CD14-positive monocyte (primary cell): ENCODE results near the gene MORN5. TPM values are rescaled to one million over a fixed set of nuclear protein-coding genes. Genes with fewer than 3 reads are reported as not detected.

Source experiments
- DNase-seq, 3 donors: peaks; one replicate each; pipeline ENCODE4 v3.0.0-alpha.2; 2011 to 2022
- H2AFZ ChIP-seq: 2 replicates; pipeline ENCODE4 v1.6.0; 2012; ENCODE audit warnings: mild to moderate bottlenecking, low read depth, low read length, inconsistent platforms; ENCODE audit not compliant: insufficient read depth, poor library complexity, severe bottlenecking
- H3K27ac ChIP-seq, 2 donors: 1 replicate in 1 of 2; 2 replicates in 1 of 2; pipeline ENCODE4 v1.5.1; 2012 to 2013; ENCODE audit warnings: low read length in 2 of 2, control low read depth in 1 of 2, inconsistent platforms in 1 of 2, low read depth in 1 of 2, mild to moderate bottlenecking in 1 of 2
- H3K27me3 ChIP-seq, 2 donors: one replicate each; pipeline versions ENCODE4 v1.6.0 to v1.6.1; 2011 to 2013; ENCODE audit warnings: low read length in 2 of 2; ENCODE audit not compliant: control insufficient read depth in 2 of 2, insufficient read depth in 2 of 2
- H3K36me3 ChIP-seq, 2 donors: replicated peaks in 1 of 2; 1 replicate in 1 of 2; 2 replicates in 1 of 2; pipeline versions ENCODE4 v1.5.1 to v1.6.1; 2012 to 2013; ENCODE audit warnings: low read length in 2 of 2, control low read depth in 1 of 2, inconsistent platforms in 1 of 2, mild to moderate bottlenecking in 1 of 2; ENCODE audit not compliant: insufficient read depth in 2 of 2, control insufficient read depth in 1 of 2
- H3K4me1 ChIP-seq, 2 donors: 1 replicate in 1 of 2; 2 replicates in 1 of 2; pipeline versions ENCODE4 v1.5.1 to v1.6.1; 2012 to 2013; ENCODE audit warnings: low read length in 2 of 2, control low read depth in 1 of 2, inconsistent platforms in 1 of 2, mild to moderate bottlenecking in 1 of 2, moderate library complexity in 1 of 2; ENCODE audit not compliant: insufficient read depth in 2 of 2, control insufficient read depth in 1 of 2
- H3K4me2 ChIP-seq: replicated peaks from 2 replicates; pipeline ENCODE3; 2012; ENCODE audit warnings: low read length, moderate library complexity, mild to moderate bottlenecking; ENCODE audit not compliant: poor library complexity, severe bottlenecking; ENCODE audit errors: extremely low read depth
- H3K4me3 ChIP-seq, 3 experiments: fragments of 200-600 bp in 1 of 3; sonication (generic) in 1 of 3; replicated peaks in 1 of 3; 1 replicate in 2 of 3; 2 replicates in 1 of 3; pipeline ENCODE4 v1.5.1; 2011 to 2013; ENCODE audit warnings: low read length in 3 of 3, mild to moderate bottlenecking in 3 of 3, control low read depth in 2 of 3, low read depth in 2 of 3, inconsistent platforms in 1 of 3, moderate library complexity in 1 of 3
- H3K79me2 ChIP-seq: 2 replicates; pipeline ENCODE4 v1.6.0; 2012; ENCODE audit warnings: mild to moderate bottlenecking, control low read depth, inconsistent platforms, low read length, moderate library complexity; ENCODE audit not compliant: insufficient read depth
- H3K9ac ChIP-seq: 2 replicates; pipeline ENCODE4 v1.6.0; 2017; ENCODE audit warnings: low read length, mild to moderate bottlenecking; ENCODE audit not compliant: insufficient read depth, poor library complexity, severe bottlenecking
- H3K9me3 ChIP-seq, 2 donors: replicated peaks in 1 of 2; 1 replicate in 1 of 2; 2 replicates in 1 of 2; pipeline versions ENCODE4 v1.5.1 to v1.6.1; 2012 to 2013; ENCODE audit warnings: low read length in 2 of 2, control low read depth in 1 of 2; ENCODE audit not compliant: control insufficient read depth in 1 of 2, insufficient read depth in 1 of 2
- H4K20me1 ChIP-seq: 2 replicates; pipeline ENCODE4 v1.6.0; 2012; ENCODE audit warnings: mild to moderate bottlenecking, low read length, control low read depth, moderate library complexity; ENCODE audit not compliant: insufficient read depth
- H3K27ac Mint-ChIP-seq, 7 donors: one replicate each; pipeline ENCODE4 v1.8.0; 2020; ENCODE audit warnings: mild to moderate bottlenecking in 7 of 7, mixed read lengths in 7 of 7, moderate library complexity in 6 of 7, inconsistent platforms in 2 of 7
- H3K27me3 Mint-ChIP-seq, 3 donors: one replicate each; pipeline ENCODE4 v1.8.0; 2021 to 2022; ENCODE audit warnings: low read depth in 3 of 3, mild to moderate bottlenecking in 3 of 3, mixed read lengths in 3 of 3, moderate library complexity in 3 of 3, inconsistent platforms in 1 of 3
- H3K36me3 Mint-ChIP-seq, 2 donors: one replicate each; pipeline ENCODE4 v1.8.0; 2020; ENCODE audit warnings: mixed read lengths in 2 of 2, inconsistent platforms in 1 of 2, mild to moderate bottlenecking in 1 of 2
- H3K4me1 Mint-ChIP-seq: one replicate; pipeline ENCODE4 v1.8.0; 2020; ENCODE audit warnings: mild to moderate bottlenecking, mixed read lengths
- H3K4me3 Mint-ChIP-seq, 2 donors: one replicate each; pipeline ENCODE4 v1.8.0; 2020; ENCODE audit warnings: mild to moderate bottlenecking in 2 of 2, mixed read lengths in 2 of 2, moderate library complexity in 1 of 2
- H3K9me3 Mint-ChIP-seq, 7 donors: one replicate each; pipeline ENCODE4 v1.8.0; 2020 to 2022; ENCODE audit warnings: mixed read lengths in 7 of 7, mild to moderate bottlenecking in 6 of 7, moderate library complexity in 6 of 7, inconsistent platforms in 2 of 7
- WGBS: methylation state at CpG from one replicate; pipeline ENCODE4 v1.1.5; 2013; ENCODE audit warnings: missing lambda C conversion rate; ENCODE audit not compliant: insufficient coverage; 5-methylcytosine and 5-hydroxymethylcytosine counted together
- intact Hi-C, 2 donors: fragments of 100-400 bp; cut with micrococcal nuclease; formaldehyde crosslinking; loops; one replicate each; pipeline versions ENCODE4 v1.15.0 to v1.15.1; 2023
- polyA plus RNA-seq, 3 donors: library from polyadenylated mRNA; depleted of rRNA in 1 of 3; unstranded in 2 of 3; stranded (reverse) in 1 of 3; fragments of 300-500 nt in 2 of 3; fragments of >200 nt in 1 of 3; fragmentation: Illumina TruSeq in 2 of 3; gene quantifications; 1 replicate in 2 of 3; 2 replicates in 1 of 3; pipeline ENCODE4 v1.2.3, GENCODE V29; 2012 to 2021
- TF ChIP-seq, protein P1 (sequence below): fragments of 200-600 bp; IDR thresholded peaks from one replicate; pipeline ENCODE4 v1.8.0; 2022; ENCODE audit warnings: antibody characterized with exemption, mild to moderate bottlenecking

MORN5 gene
- polyA plus RNA-seq, 3 donors = not detected

DNA sequence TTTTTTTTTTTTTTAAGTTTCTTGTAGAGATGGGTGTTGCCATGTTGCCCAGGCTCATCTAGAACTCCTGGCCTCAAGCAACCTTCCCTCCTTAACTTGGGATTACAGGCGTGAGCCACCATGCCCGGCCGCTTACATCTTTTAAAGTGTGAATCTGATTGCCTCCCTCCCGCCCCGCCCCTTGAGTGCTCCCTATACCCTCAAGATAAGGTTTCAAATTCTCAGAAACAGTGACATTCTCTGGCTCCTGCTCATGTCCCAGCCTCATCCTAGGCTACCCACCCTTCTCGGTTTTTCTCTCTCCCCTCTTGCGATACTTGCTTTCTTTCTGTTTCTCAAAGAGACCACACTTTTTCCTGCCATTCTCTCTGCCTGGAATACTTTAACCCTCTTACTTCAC is 12.4 kb downstream of the MORN5 start:
- H3K27ac Mint-ChIP-seq = peak overlapping the region in 1 of 7 donors; percentile 5
- H3K4me1 Mint-ChIP-seq = no peaks in the 10 kb centered on the region
- no peak overlapping the region for H3K27ac ChIP-seq
- no peak for DNase-seq
- H3K4me3 ChIP-seq = no peak overlapping the region
- no peak overlapping the region for H3K4me3 Mint-ChIP-seq
- 96% methylated on average over 7 of the region's 7 CpGs for WGBS
- H2AFZ ChIP-seq = no peak overlapping the region
- no peaks in the 10 kb centered on the region for H3K36me3 ChIP-seq
- H3K4me2 ChIP-seq = no peak overlapping the region
- H4K20me1 ChIP-seq = no peaks in the 10 kb centered on the region
- no peak overlapping the region for H3K9ac ChIP-seq
- peaks cover 10 to 22% (median 14%) of the 10 kb centered on the region in 3 donors for H3K27me3 Mint-ChIP-seq
- H3K36me3 Mint-ChIP-seq = no peaks in the 10 kb centered on the region
- no peaks in the 10 kb centered on the region for H3K79me2 ChIP-seq
- H3K27me3 ChIP-seq = no peaks in the 10 kb centered on the region
- intact Hi-C loops = no loop called here
- no peaks in the 10 kb centered on the region for H3K4me1 ChIP-seq
- TF ChIP-seq, protein P1, sequence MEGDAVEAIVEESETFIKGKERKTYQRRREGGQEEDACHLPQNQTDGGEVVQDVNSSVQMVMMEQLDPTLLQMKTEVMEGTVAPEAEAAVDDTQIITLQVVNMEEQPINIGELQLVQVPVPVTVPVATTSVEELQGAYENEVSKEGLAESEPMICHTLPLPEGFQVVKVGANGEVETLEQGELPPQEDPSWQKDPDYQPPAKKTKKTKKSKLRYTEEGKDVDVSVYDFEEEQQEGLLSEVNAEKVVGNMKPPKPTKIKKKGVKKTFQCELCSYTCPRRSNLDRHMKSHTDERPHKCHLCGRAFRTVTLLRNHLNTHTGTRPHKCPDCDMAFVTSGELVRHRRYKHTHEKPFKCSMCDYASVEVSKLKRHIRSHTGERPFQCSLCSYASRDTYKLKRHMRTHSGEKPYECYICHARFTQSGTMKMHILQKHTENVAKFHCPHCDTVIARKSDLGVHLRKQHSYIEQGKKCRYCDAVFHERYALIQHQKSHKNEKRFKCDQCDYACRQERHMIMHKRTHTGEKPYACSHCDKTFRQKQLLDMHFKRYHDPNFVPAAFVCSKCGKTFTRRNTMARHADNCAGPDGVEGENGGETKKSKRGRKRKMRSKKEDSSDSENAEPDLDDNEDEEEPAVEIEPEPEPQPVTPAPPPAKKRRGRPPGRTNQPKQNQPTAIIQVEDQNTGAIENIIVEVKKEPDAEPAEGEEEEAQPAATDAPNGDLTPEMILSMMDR = no peak
- H3K9me3 Mint-ChIP-seq = peaks cover 0 to 5% (median 0%) of the 10 kb centered on the region in 7 donors
- no peaks in the 10 kb centered on the region for H3K9me3 ChIP-seq

DNA sequence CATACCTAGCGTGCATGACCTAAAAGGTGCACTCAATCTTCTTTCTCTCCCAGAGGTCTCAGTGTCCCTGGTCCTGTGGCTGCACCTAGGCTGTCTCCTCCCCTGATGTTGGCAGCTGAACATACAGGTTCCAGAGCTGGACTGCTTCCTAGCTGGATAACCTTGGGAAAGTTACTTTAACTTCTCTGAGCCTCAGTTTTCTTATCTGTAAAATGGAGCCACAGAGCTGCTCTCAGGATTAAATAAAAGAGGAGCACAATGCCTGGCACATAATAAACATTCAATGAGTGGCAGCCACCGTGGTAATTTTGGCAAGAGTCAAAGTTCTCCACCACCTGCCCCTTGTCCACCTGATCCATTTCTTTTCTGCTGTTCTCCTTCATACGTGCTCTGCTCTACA is 14.0 kb downstream of the MORN5 start:
- Mint-ChIP-seq H3K27ac (no peak overlapping the region), H3K4me3 (no peak overlapping the region), H3K27me3 (peaks cover 10 to 20% (median 19%) of the 10 kb centered on the region in 3 donors), H3K4me1 (no peaks in the 10 kb centered on the region), H3K9me3 (peaks cover 0 to 5% (median 0%) of the 10 kb centered on the region in 7 donors), H3K36me3 (no peaks in the 10 kb centered on the region)
- no peak for DNase-seq
- Histone ChIP-seq H3K79me2 (no peaks in the 10 kb centered on the region), H3K9me3 (no peaks in the 10 kb centered on the region), H3K27me3 (no peaks in the 10 kb centered on the region), H3K36me3 (no peaks in the 10 kb centered on the region), H3K4me3 (no peak overlapping the region), H3K27ac (no peak overlapping the region), H2AFZ (no peak overlapping the region), H3K4me2 (no peak overlapping the region), H3K9ac (no peak overlapping the region), H3K4me1 (no peaks in the 10 kb centered on the region), H4K20me1 (no peaks in the 10 kb centered on the region)
- TF ChIP-seq, protein P1 = no peak
- 93% methylated on average over 3 of the region's 3 CpGs for WGBS
- intact Hi-C loops = no loop called here
